ENCODE measurements around the gene MRPL11.
"Not testable (repeated sequence)": the region's sequence is repeated elsewhere in the genome, so short reads cannot be mapped to it uniquely, and the experiment has no call there.

The MRPL11 gene

GRCh38 chr11:66462911-66463310 is 24.3 kb upstream of the MRPL11 start:
- no peak for FAIRE-seq
- no peak for TF ChIP-seq POLR2A (IDR thresholded peaks at IDR 0.05; ENCODE audit: low read depth, low read length)
- DNase-seq (ENCODE audit: insufficient read length, low spot score): no peak

- FAIRE-seq (no peak), DNase-seq (ENCODE audit: insufficient read length, low spot score) (no peak)
- no peak for TF ChIP-seq POLR2A (IDR thresholded peaks at IDR 0.05; ENCODE audit: low read depth, low read length)
Observed at GRCh38 chr11:66462010-66462409, 23.4 kb upstream of the MRPL11 start.

- no peak for DNase-seq (ENCODE audit: insufficient read length, low spot score)
- TF ChIP-seq POLR2A (IDR thresholded peaks at IDR 0.05; ENCODE audit: low read depth, low read length): no peak
- no peak for FAIRE-seq
Observed at GRCh38 chr11:66459138-66459778, 20.6 kb upstream of the MRPL11 start.

DNA sequence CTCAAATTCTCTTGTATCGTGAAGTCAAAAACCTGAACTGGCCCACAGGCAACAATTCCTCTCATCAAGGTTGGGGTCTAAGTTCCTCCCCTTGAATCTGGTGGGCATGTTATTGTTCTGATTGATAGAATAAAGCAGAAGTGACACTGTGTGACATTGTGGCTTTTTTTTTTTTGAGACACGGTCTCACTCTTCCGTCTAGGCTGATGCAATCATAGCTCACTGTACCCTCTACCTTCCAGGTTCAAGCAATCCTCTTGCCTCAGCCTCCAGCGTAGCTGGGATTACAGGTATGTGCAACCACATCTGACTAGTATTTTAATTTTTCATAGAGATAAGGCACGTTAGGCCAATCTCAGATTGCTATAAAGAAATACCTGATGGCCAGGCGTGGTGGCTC is 19.2 kb upstream of the MRPL11 start:
- FAIRE-seq (no peak), DNase-seq (ENCODE audit: insufficient read length, low spot score) (no peak)
- no peak for TF ChIP-seq POLR2A (IDR thresholded peaks at IDR 0.05; ENCODE audit: low read depth, low read length)

- no peak for TF ChIP-seq POLR2A (IDR thresholded peaks at IDR 0.05; ENCODE audit: low read depth, low read length)
- DNase-seq (ENCODE audit: insufficient read length, low spot score): no peak
- FAIRE-seq: no peak
Observed at GRCh38 chr11:66454828-66455227, 16.2 kb upstream of the MRPL11 start.

DNA sequence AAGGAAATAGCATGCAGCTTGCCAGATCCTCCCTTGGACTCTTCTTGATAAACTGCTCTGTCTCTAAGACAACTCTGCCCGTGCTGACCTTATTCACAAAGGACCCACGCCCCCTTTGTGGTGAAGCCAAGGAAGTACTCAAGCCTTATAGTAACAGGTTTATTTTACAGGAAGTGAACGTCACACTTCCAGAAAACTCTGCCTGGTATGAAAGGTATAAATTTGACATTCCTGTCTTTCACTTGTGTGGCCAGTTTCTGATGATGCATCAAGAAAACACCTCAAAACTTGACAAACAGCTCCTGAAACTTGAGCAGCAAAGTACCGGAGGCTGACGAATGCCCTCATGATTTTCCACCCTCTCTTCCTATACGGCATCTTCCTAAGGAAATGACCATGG is 15.6 kb upstream of the MRPL11 start:
- DNase-seq (ENCODE audit: insufficient read length, low spot score): no peak
- FAIRE-seq: no peak
- no peak for TF ChIP-seq POLR2A (IDR thresholded peaks at IDR 0.05; ENCODE audit: low read depth, low read length)

- no peak for TF ChIP-seq POLR2A (IDR thresholded peaks at IDR 0.05; ENCODE audit: low read depth, low read length)
- no peak for DNase-seq (ENCODE audit: insufficient read length, low spot score)
- no peak for FAIRE-seq
Observed at GRCh38 chr11:66451663-66452062, 13.0 kb upstream of the MRPL11 start.

GRCh38 chr11:66450560-66450959 is 11.9 kb upstream of the MRPL11 start:
- no peak for DNase-seq (ENCODE audit: insufficient read length, low spot score)
- no peak for TF ChIP-seq POLR2A (IDR thresholded peaks at IDR 0.05; ENCODE audit: low read depth, low read length)
- no peak for FAIRE-seq

DNA sequence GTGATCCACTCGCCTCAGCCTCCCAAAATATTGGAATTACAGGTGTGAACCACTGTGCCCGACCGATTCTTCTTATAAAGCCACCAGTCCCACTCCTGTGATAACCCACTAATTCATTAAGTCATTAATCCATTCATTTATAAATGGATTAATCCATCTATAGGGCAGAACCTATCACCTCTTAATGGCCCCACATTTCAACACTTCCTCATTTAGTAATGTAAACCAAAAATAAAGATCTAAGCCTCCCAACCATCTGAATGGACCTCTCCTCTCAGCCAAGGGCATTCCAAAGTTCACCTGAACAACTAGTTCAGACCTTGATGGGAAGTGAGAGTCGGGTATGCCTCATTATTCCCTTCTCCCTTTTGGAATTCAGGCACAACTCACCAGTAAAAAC is 9.9 kb upstream of the MRPL11 start:
- FAIRE-seq (no peak), DNase-seq (ENCODE audit: insufficient read length, low spot score) (no peak)
- TF ChIP-seq POLR2A (IDR thresholded peaks at IDR 0.05; ENCODE audit: low read depth, low read length): no peak

GRCh38 chr11:66447012-66447411 is 8.4 kb upstream of the MRPL11 start:
- TF ChIP-seq POLR2A (IDR thresholded peaks at IDR 0.05; ENCODE audit: low read depth, low read length): no peak
- no peak for DNase-seq (ENCODE audit: insufficient read length, low spot score)
- FAIRE-seq: no peak

DNA sequence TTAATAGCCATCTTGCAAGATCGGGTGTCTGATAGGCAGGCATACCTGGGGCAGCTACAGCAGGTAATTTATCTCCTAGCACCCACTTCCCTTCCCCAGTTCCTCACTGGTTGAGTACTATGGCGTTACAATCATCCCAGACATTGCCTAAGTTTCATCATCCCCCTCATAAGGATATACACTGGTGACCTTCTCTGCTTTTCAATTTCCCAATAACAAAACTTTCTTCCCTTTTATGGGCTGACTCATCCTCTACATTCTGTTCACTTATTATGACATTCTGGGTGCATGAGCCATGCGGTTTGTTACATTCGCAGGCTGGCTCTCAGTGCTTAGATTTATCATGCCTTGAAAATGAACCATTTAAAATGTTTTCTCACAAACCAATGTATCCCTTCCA is 5.0 kb upstream of the MRPL11 start:
- DNase-seq (ENCODE audit: insufficient read length, low spot score) (peak; percentile 89), FAIRE-seq (no peak)
- no peak for TF ChIP-seq POLR2A (IDR thresholded peaks at IDR 0.05; ENCODE audit: low read depth, low read length)

GRCh38 chr11:66440940-66441282 is 2.3 kb upstream of the MRPL11 start:
- not testable (repeated sequence) for FAIRE-seq; DNase-seq (ENCODE audit: insufficient read length, low spot score)

- DNase-seq (ENCODE audit: insufficient read length, low spot score); FAIRE-seq: not testable (repeated sequence)
Observed at GRCh38 chr11:66440101-66440939, 1.7 kb upstream of the MRPL11 start.

DNA sequence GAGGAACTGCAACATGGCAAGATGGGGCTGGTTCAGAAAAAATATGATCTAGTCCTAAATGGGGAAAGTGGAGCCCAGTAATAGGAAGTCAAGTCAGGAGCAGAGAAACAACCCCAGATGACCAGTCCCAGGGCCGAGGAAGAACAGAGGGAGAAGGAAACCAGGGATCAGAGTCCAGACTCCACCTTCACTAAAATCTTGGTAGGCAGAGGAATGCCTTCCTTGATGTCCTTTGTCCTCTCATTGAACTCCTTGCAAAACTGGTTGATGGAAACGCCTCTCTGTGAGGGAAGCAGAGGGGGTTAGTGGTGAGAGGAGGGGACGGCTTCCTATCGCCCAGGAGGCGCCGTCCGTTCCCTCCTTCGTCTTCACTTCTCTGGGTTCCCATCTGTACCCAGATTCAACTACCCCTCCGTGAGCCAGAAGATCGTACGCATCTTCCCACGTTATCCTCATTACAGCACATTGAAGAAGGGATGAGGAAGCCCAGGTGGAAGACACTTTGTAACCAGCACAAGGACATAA is 607 bp downstream of the MRPL11 start:
- FAIRE-seq (no peak), DNase-seq (ENCODE audit: insufficient read length, low spot score) (no peak)

DNA sequence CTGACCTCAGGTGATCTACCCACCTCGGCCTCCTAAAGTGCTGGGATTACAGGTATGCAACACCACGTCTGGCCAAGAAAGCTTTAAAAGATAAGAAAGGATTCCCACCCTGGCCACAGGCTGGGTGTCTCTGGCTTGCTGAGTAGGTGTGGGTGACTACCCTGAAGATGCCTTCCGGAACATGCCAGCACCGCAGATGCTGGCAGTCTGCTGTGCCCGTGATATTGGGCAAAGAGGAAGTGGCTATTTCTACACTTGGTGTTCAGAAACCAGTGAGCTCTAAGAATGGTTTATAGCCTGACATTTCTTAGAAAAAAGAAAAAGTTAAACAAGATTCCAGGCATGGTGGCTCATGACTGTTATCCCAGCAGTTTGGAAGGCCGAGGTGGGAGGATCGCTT is 6.1 kb downstream of the MRPL11 start:
- FAIRE-seq (no peak), DNase-seq (ENCODE audit: insufficient read length, low spot score) (no peak)
- no peak for TF ChIP-seq POLR2A (IDR thresholded peaks at IDR 0.05; ENCODE audit: low read depth, low read length)

More for the DNA sequence above, 607 bp downstream of the MRPL11 start:
- no peak for TF ChIP-seq POLR2A (IDR thresholded peaks at IDR 0.05; ENCODE audit: low read depth, low read length)

GRCh38 chr11:66431871-66432329 is 6.7 kb downstream of the MRPL11 start:
- FAIRE-seq; DNase-seq (ENCODE audit: insufficient read length, low spot score): not testable (repeated sequence)

GRCh38 chr11:66431287-66431686 is 7.4 kb downstream of the MRPL11 start:
- FAIRE-seq; DNase-seq (ENCODE audit: insufficient read length, low spot score): not testable (repeated sequence)

All from H54 (cell line).